A549 (cell line): ENCODE measurements around the gene CARTPT. TPM values are rescaled to one million over a fixed set of nuclear protein-coding genes. Genes with fewer than 3 reads are reported as not detected.

Source experiments
- ATAC-seq, 2 experiments: fragments of 200-7000 bp in 1 of 2; fragments of >200 bp in 1 of 2; cut with Nextera tagmentation in 1 of 2; cut with Tn5 transposase in 1 of 2; 3 replicates each; pipeline versions ENCODE4 v1.8.0 to v1.9.1; 2018 to 2020; ENCODE audit warnings: mild to moderate bottlenecking in 1 of 2, moderate library complexity in 1 of 2
- CTCF ChIA-PET: fragments of 300-600 bp; sonication (Branson Sonifier 250); formaldehyde crosslinking; extraction: SDS; loops from one replicate; lab custom pipeline; 2021; ENCODE audit warnings: antibody characterized with exemption, inconsistent platforms; lab: Yijun Ruan, JAX
- POLR2A ChIA-PET: fragments of 350-600 bp; formaldehyde crosslinking; extraction: SDS; loops from one replicate; lab custom pipeline; 2021; ENCODE audit warnings: antibody characterized with exemption, inconsistent platforms; lab: Yijun Ruan, JAX
- DNase-seq, 2 experiments: peaks; one replicate each; pipeline versions ENCODE4 v3.0.0 to v3.0.0-alpha.2; 2011 to 2016; ENCODE audit warnings: low read depth in 1 of 2, low spot score in 1 of 2
- FAIRE-seq: peaks from 2 replicates; lab custom pipeline; 2011; peaks lifted over from hg19 to GRCh38; lab: Jason Lieb, UNC
- H3K27ac ChIP-seq, 2 experiments: fragments of >200 bp; sonication (Bioruptor Twin); formaldehyde crosslinking; 3 replicates each; pipeline ENCODE4 v1.5.1; 2016 to 2017
- H3K4me1 ChIP-seq: fragments of >200 bp; sonication (Bioruptor Twin); formaldehyde crosslinking; 3 replicates; pipeline ENCODE4 v1.6.1; 2016
- H3K4me2 ChIP-seq: fragments of >200 bp; sonication (Bioruptor Twin); formaldehyde crosslinking; 3 replicates; pipeline ENCODE4 v1.6.1; 2016
- H3K4me3 ChIP-seq: fragments of >200 bp; sonication (Bioruptor Twin); formaldehyde crosslinking; 3 replicates; pipeline ENCODE4 v1.5.1; 2016
- H3K9me3 ChIP-seq: fragments of >200 bp; sonication (Bioruptor Twin); formaldehyde crosslinking; 3 replicates; pipeline ENCODE4 v1.6.1; 2016
- BHLHE40 ChIP-seq: IDR thresholded peaks from 2 replicates; pipeline ENCODE4 v1.6.1; 2012; ENCODE audit warnings: low read depth, low read length, inconsistent platforms
- CBX2 ChIP-seq: fragments of 200-600 bp; sonication (generic); IDR thresholded peaks from 2 replicates; pipeline ENCODE4 v1.6.1; 2016; ENCODE audit warnings: low read depth, mild to moderate bottlenecking, borderline replicate concordance
- CEBPB ChIP-seq, 2 experiments: fragments of >200 bp in 1 of 2; sonication (Bioruptor Twin) in 1 of 2; formaldehyde crosslinking in 1 of 2; IDR thresholded peaks; 2 replicates each; pipeline ENCODE4 v1.6.1; 2012 to 2016
- CHD2 ChIP-seq: fragments of 150-350 bp; IDR thresholded peaks from 2 replicates; pipeline ENCODE4 v1.6.1; 2014; ENCODE audit warnings: low read length; ENCODE audit not compliant: partially characterized antibody
- CHD4 ChIP-seq: fragments of 200-600 bp; sonication (generic); IDR thresholded peaks from 2 replicates; pipeline ENCODE4 v1.6.1; 2016; ENCODE audit warnings: antibody characterized with exemption, mild to moderate bottlenecking, borderline replicate concordance
- EP300 ChIP-seq, 2 experiments: fragments of >200 bp; sonication (Bioruptor Twin); formaldehyde crosslinking; IDR thresholded peaks; 2 replicates in 1 of 2; 3 replicates in 1 of 2; pipeline ENCODE4 v1.6.1; 2016 to 2017
- FOSL2 ChIP-seq, 2 experiments: fragments of 450-650 bp in 1 of 2; fragments of >200 bp in 1 of 2; sonication (Bioruptor Twin) in 1 of 2; formaldehyde crosslinking; IDR thresholded peaks; 2 replicates each; pipeline versions ENCODE4 v1.5.0 to v1.6.1; 2016 to 2020; ENCODE audit warnings: mild to moderate bottlenecking in 1 of 2, moderate library complexity in 1 of 2
- FOXS1 ChIP-seq: fragments of 250-450 bp; sonication (Bioruptor Pico); IDR thresholded peaks from 2 replicates; pipeline ENCODE4 v1.5.0; 2020; ENCODE audit warnings: mild to moderate bottlenecking, moderate library complexity
- GATA3 ChIP-seq: IDR thresholded peaks from 2 replicates; pipeline ENCODE4 v1.6.1; 2012; ENCODE audit warnings: borderline replicate concordance
- HES2 ChIP-seq: fragments of >200 bp; sonication (Bioruptor Twin); formaldehyde crosslinking; IDR thresholded peaks from 2 replicates; pipeline ENCODE4 v1.6.1; 2016
- HEYL ChIP-seq: fragments of 250-450 bp; sonication (Bioruptor Pico); IDR thresholded peaks from 2 replicates; pipeline ENCODE4 v1.8.0; 2021; ENCODE audit warnings: mild to moderate bottlenecking, moderate library complexity
- HMGXB4 ChIP-seq: fragments of 250-450 bp; sonication (Bioruptor Pico); IDR thresholded peaks from 2 replicates; pipeline ENCODE4 v1.5.0; 2021; ENCODE audit warnings: mild to moderate bottlenecking, moderate library complexity, borderline replicate concordance
- HOXA7 ChIP-seq: fragments of 250-450 bp; sonication (Bioruptor Pico); IDR thresholded peaks from 2 replicates; pipeline ENCODE4 v1.5.0; 2020; ENCODE audit warnings: mild to moderate bottlenecking, moderate library complexity
- HOXB13 ChIP-seq: fragments of 250-450 bp; sonication (Bioruptor Pico); IDR thresholded peaks from 2 replicates; pipeline ENCODE4 v1.5.0; 2020; ENCODE audit warnings: low read depth, mild to moderate bottlenecking, moderate library complexity
- HOXB5 ChIP-seq: fragments of 250-450 bp; sonication (Bioruptor Pico); IDR thresholded peaks from 2 replicates; pipeline ENCODE4 v1.5.0; 2020; ENCODE audit warnings: mild to moderate bottlenecking, moderate library complexity
- JUN ChIP-seq, 2 experiments: fragments of >200 bp; sonication (Bioruptor Twin); formaldehyde crosslinking; IDR thresholded peaks; 2 replicates in 1 of 2; 3 replicates in 1 of 2; pipeline ENCODE4 v1.6.1; 2016 to 2017
- KDM1A ChIP-seq: fragments of 200-600 bp; sonication (generic); IDR thresholded peaks from 2 replicates; pipeline ENCODE4 v1.6.1; 2016; ENCODE audit warnings: low read depth, mild to moderate bottlenecking
- KDM5A ChIP-seq: fragments of 200-600 bp; sonication (generic); IDR thresholded peaks from 2 replicates; pipeline ENCODE4 v1.6.1; 2016; ENCODE audit warnings: antibody characterized with exemption, mild to moderate bottlenecking
- MAZ ChIP-seq: fragments of 150-350 bp; IDR thresholded peaks from 2 replicates; pipeline ENCODE4 v1.6.1; 2014; ENCODE audit warnings: antibody characterized with exemption, low read depth, low read length, borderline replicate concordance
- MYC ChIP-seq: IDR thresholded peaks from 2 replicates; pipeline ENCODE4 v1.6.1; 2012; ENCODE audit warnings: mild to moderate bottlenecking, inconsistent platforms, low read length, improper control_type of control experiment, borderline replicate concordance
- NFE2L2 ChIP-seq: fragments of 150-350 bp; conservative IDR thresholded peaks from 2 replicates; pipeline ENCODE4 v1.6.1; 2014; ENCODE audit warnings: low read length
- POLR2A ChIP-seq: IDR thresholded peaks from 2 replicates; pipeline ENCODE4 v1.6.1; 2012; ENCODE audit warnings: mild to moderate bottlenecking, low read length
- RARB ChIP-seq: fragments of 250-450 bp; sonication (Bioruptor Pico); IDR thresholded peaks from 2 replicates; pipeline ENCODE4 v1.8.0; 2021; ENCODE audit warnings: mild to moderate bottlenecking, moderate library complexity
- RCOR1 ChIP-seq: fragments of 150-350 bp; IDR thresholded peaks from 2 replicates; pipeline ENCODE4 v1.6.1; 2014; ENCODE audit warnings: antibody characterized with exemption, low read length, low read depth
- SMC3 ChIP-seq: fragments of >200 bp; sonication (Bioruptor Twin); formaldehyde crosslinking; IDR thresholded peaks from 3 replicates; pipeline ENCODE4 v1.6.1; 2018; ENCODE audit warnings: inconsistent platforms
- TP53 ChIP-seq: fragments of 250-450 bp; sonication (Bioruptor Pico); IDR thresholded peaks from 2 replicates; pipeline ENCODE4 v1.5.0; 2021; ENCODE audit warnings: mild to moderate bottlenecking, moderate library complexity
- USF2 ChIP-seq: fragments of 450-650 bp; IDR thresholded peaks from 2 replicates; pipeline ENCODE4 v1.6.1; 2014; ENCODE audit warnings: antibody characterized with exemption
- ZFP36 ChIP-seq: fragments of 450-650 bp; IDR thresholded peaks from 2 replicates; pipeline ENCODE4 v1.6.1; 2014; ENCODE audit warnings: borderline replicate concordance; ENCODE audit not compliant: partially characterized antibody
- WGBS: methylation state at CpG from one replicate; pipeline ENCODE4 v1.1.6; 2017; ENCODE audit errors: missing lambda C conversion rate; 5-methylcytosine and 5-hydroxymethylcytosine counted together
- polyA plus RNA-seq, 4 experiments: library from polyadenylated mRNA; depleted of rRNA in 3 of 4; stranded (reverse); fragments of >200 nt; fragmentation: RNase III in 1 of 4; extraction: RNeasy Plus Mini Kit Qiagen cat#74134 plus additional on column Dnase treatment in 1 of 4; gene quantifications; 2 replicates in 3 of 4; 3 replicates in 1 of 4; pipeline ENCODE4 v1.2.3, GENCODE V29; 2011 to 2017

The CARTPT gene
- polyA plus RNA-seq, 2 of the 4 experiments (the other 2 are of a cell fraction) = not detected

GRCh38 chr5:71701407-71701806 lies 17.7 kb upstream of the CARTPT start:
- no peak for FAIRE-seq
- 16% methylated on average over 3 of the region's 3 CpGs for WGBS
- CTCF ChIA-PET = interaction anchor here (0.5 kb wide), 1 partner anchor 113 kb away, joined by 3 read pairs; no protein-coding TSS in a partner anchor

GRCh38 chr5:71703941-71704340 lies 15.1 kb upstream of the CARTPT start:
- H3K4me1 ChIP-seq = no peaks in the 10 kb centered on the region
- POLR2A ChIA-PET = no interaction called here
- TF ChIP-seq HOXA7 (CRISPR knock-in tag) (no peak), RARB (CRISPR knock-in tag) (no peak), KDM5A (no peak), CBX2 (no peak), JUN (IDR thresholded peaks at IDR 0.05) (no peak), GATA3 (no peak), NFE2L2 (no peak), POLR2A (no peak), SMC3 (no peak), MYC (no peak), ZFP36 (no peak), HMGXB4 (CRISPR knock-in tag) (no peak), KDM1A (no peak), CHD2 (no peak), CEBPB (IDR thresholded peaks at IDR 0.05) (no peak), CHD4 (no peak), HOXB5 (no peak), FOSL2 (IDR thresholded peaks at IDR 0.05) (no peak), FOSL2 (CRISPR knock-in tag; IDR thresholded peaks at IDR 0.05) (no peak)
- no peak overlapping the region for H3K27ac ChIP-seq
- no peak overlapping the region for H3K4me3 ChIP-seq
- FAIRE-seq (no peak), DNase-seq (no peak), ATAC-seq (no peak)
- H3K4me2 ChIP-seq = no peak overlapping the region
- CTCF ChIA-PET = interaction anchor here (1.7 kb wide), 1 partner anchor 228 kb away, joined by 5 read pairs; no protein-coding TSS in a partner anchor
- 28% methylated on average over 4 of the region's 4 CpGs for WGBS
- no peaks in the 10 kb centered on the region for H3K9me3 ChIP-seq

More at GRCh38 chr5:71701407-71701806, 17.7 kb upstream of the CARTPT start:
- H3K27ac ChIP-seq = no peak overlapping the region
- POLR2A ChIA-PET = no interaction called here
- H3K4me2 ChIP-seq = no peak overlapping the region
- ATAC-seq = no peak
- no peaks in the 10 kb centered on the region for H3K9me3 ChIP-seq
- TF ChIP-seq KDM5A = no peak
- TF ChIP-seq FOXS1 (CRISPR knock-in tag) = no peak
- no peak for TF ChIP-seq USF2
- TF ChIP-seq SMC3 = no peak
- TF ChIP-seq RCOR1 = no peak
- no peak for TF ChIP-seq HOXB13 (CRISPR knock-in tag)
- no peak for TF ChIP-seq HES2
- no peak for TF ChIP-seq JUN (IDR thresholded peaks at IDR 0.05)
- TF ChIP-seq MAZ = no peak
- no peak for TF ChIP-seq HEYL (CRISPR knock-in tag)
- no peak for TF ChIP-seq TP53
- TF ChIP-seq CBX2 = no peak
- no peak for TF ChIP-seq KDM1A
- no peak for TF ChIP-seq BHLHE40
- no peak for TF ChIP-seq EP300 (IDR thresholded peaks at IDR 0.05)
- no peaks in the 10 kb centered on the region for H3K4me1 ChIP-seq
- no peak for DNase-seq
- no peak overlapping the region for H3K4me3 ChIP-seq
